ENCODE data around the gene CABYR.
"Not testable (repeated sequence)": the region's sequence is repeated elsewhere in the genome, so short reads cannot be mapped to it uniquely, and the experiment has no call there.

Gene CABYR

GRCh38 chr18:24130494-24130893 is 8.4 kb upstream of the CABYR start:
- no peak for DNase-seq

GRCh38 chr18:24136967-24137373 is 1.9 kb upstream of the CABYR start:
- DNase-seq = no peak

- no peak for DNase-seq
These were observed 463 bp upstream of the CABYR start for GRCh38 chr18:24138409-24138788.

GRCh38 chr18:24140697-24141096 is 1.8 kb downstream of the CABYR start:
- DNase-seq = no peak

GRCh38 chr18:24142376-24142775 is 3.5 kb downstream of the CABYR start:
- DNase-seq = no peak

- not testable (repeated sequence) for DNase-seq
These were observed 10.7 kb downstream of the CABYR start for GRCh38 chr18:24149591-24149990.

GRCh38 chr18:24153397-24153796 is 14.5 kb downstream of the CABYR start:
- DNase-seq = no peak

- DNase-seq = no peak
These were observed 19.0 kb downstream of the CABYR start for GRCh38 chr18:24157855-24158254.

GRCh38 chr18:24160086-24160485 is 21.2 kb downstream of the CABYR start:
- DNase-seq = no peak

GRCh38 chr18:24161304-24161703 is 22.4 kb downstream of the CABYR start:
- no peak for DNase-seq

- no peak for DNase-seq
These were observed 29.6 kb downstream of the CABYR start for GRCh38 chr18:24168496-24168895.

GRCh38 chr18:24170360-24170759 is 31.5 kb downstream of the CABYR start:
- DNase-seq = no peak

GRCh38 chr18:24173997-24174396 is 35.1 kb downstream of the CABYR start:
- no peak for DNase-seq

GRCh38 chr18:24176727-24177416 is 38.0 kb downstream of the CABYR start:
- DNase-seq = no peak

GRCh38 chr18:24177499-24178133 is 38.8 kb downstream of the CABYR start:
- DNase-seq = no peak

- DNase-seq = no peak
These were observed 41.2 kb downstream of the CABYR start for GRCh38 chr18:24180048-24180447.

- no peak for DNase-seq
These were observed 42.9 kb downstream of the CABYR start for GRCh38 chr18:24181806-24182205.

GRCh38 chr18:24185805-24186204 is 46.9 kb downstream of the CABYR start:
- no peak for DNase-seq

GRCh38 chr18:24187049-24187448 is 48.2 kb downstream of the CABYR start:
- DNase-seq = no peak

- DNase-seq = no peak
These were observed 48.8 kb downstream of the CABYR start for GRCh38 chr18:24187689-24188088.

- no peak for DNase-seq
These were observed 49.3 kb downstream of the CABYR start for GRCh38 chr18:24188120-24188519.

GRCh38 chr18:24189007-24189528 is 50.2 kb downstream of the CABYR start:
- no peak for DNase-seq

GRCh38 chr18:24189664-24190346 is 50.9 kb downstream of the CABYR start:
- no peak for DNase-seq

- no peak for DNase-seq
These were observed 51.7 kb downstream of the CABYR start for GRCh38 chr18:24190590-24190989.

Data from NCI-H2029 treated with DMSO at 0.1 percent for 48 hours (cell line).